Gastroesophageal sphincter (tissue), 3 donors: Measurements from ENCODE around the gene CCNO.

Experiments used
- CTCF ChIP-seq, 4 experiments: fragments of 200-600 bp in 2 of 4; fragments of 450-650 bp in 2 of 4; sonication (generic) in 1 of 4; IDR thresholded peaks; one replicate each; pipeline ENCODE4 v1.5.1; 2017 to 2019; ENCODE audit warnings: antibody characterized with exemption in 4 of 4, mild to moderate bottlenecking in 2 of 4, moderate library complexity in 2 of 4
- POLR2A ChIP-seq, 2 donors: fragments of 450-650 bp; IDR thresholded peaks; one replicate each; pipeline ENCODE4 v1.6.1; 2017; ENCODE audit warnings: antibody characterized with exemption in 2 of 2, mild to moderate bottlenecking in 2 of 2, moderate library complexity in 1 of 2

GRCh38 chr5:55205001-55205400 lies 28.4 kb downstream of the CCNO start:
- TF ChIP-seq CTCF (IDR thresholded peaks at IDR 0.05) (no peak), POLR2A (IDR thresholded peaks at IDR 0.05) (no peak)
